ENCODE results near the gene CD27. TPM values are rescaled to one million over a fixed set of nuclear protein-coding genes. Genes with fewer than 3 reads are reported as not detected.

Gene CD27
- total and polyA plus RNA-seq, 2 of the 13 experiments (the other 11 are each of a cell fraction or from before 2014, with no cell fraction given), result 0.12 TPM; not detected in 1

DNA sequence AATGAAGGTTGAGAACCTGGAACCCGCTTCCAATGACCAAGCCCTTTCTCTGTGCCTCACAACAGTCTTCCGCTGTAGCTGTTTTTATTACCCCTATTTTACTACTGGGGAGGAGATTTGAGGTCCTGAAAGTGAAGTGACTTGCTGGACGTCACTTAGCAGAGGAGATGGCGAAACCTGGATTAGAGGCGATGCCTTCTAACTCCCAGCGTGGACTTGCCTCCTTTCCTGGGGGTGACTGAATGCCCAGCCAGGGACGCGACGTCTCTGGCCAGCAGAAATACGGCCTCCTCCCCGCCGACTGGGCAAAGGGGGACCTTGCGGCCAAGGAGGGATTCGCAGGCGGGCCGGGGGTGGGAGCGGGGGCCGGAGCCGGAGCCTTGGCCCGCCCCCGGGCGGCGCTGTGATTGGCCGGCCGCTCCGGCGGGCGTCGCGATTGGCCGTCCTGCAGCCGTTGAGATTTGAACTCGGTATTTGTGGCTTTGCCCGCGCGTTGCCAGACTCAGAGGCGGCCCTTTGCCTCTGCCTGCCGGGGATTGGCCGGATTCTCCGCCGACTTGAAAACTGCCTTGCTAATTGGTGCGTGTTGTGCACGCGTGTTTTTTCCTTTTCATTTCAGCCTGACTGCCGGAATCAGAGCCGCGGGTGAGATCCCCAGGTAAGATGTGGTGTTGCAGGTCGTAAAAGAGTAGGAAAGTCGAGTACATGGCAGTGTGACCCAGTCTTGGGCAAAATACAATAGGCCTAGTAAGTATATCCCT, 48.9 kb downstream of the CD27 start, which contains the start of gene NCAPD2 (continued):
- TF ChIP-seq ZNF34 (CRISPR knock-in tag; IDR thresholded peaks at IDR 0.05; ENCODE audit: borderline replicate concordance) (no peak), ZNF326 (CRISPR knock-in tag; IDR thresholded peaks at IDR 0.05; ENCODE audit: borderline replicate concordance) (no peak), MEF2D (CRISPR knock-in tag; IDR thresholded peaks at IDR 0.05) (no peak; the same call in 1 of the 2 replicates), ZNF816 (CRISPR knock-in tag; IDR thresholded peaks at IDR 0.05; ENCODE audit: borderline replicate concordance) (peak; percentile 14; the same call in 1 of the 2 replicates), ZNF616 (CRISPR knock-in tag; IDR thresholded peaks at IDR 0.05; ENCODE audit: low read depth) (0 out of 2 replicates have a peak, but pooled peaks have one; percentile 22), ZSCAN25 (CRISPR knock-in tag; IDR thresholded peaks at IDR 0.05) (peak; percentile 4; the same call in 1 of the 2 replicates), RCOR2 (CRISPR knock-in tag; IDR thresholded peaks at IDR 0.05) (no peak), PHF8 (CRISPR knock-in tag; IDR thresholded peaks at IDR 0.05) (peak; percentile 12; the same call in 1 of the 2 replicates), ZSCAN29 (CRISPR knock-in tag; conservative IDR thresholded peaks at IDR 0.05) (0 out of 2 replicates have a peak, but pooled peaks have one; percentile 11), NFIC (IDR thresholded peaks at IDR 0.05; ENCODE audit: low read length) (peak; percentile 31; the same call in 1 of the 2 replicates), TP53 (CRISPR knock-in tag; conservative IDR thresholded peaks at IDR 0.05) (0 out of 2 replicates have a peak, but pooled peaks have one; percentile 13), FOXK1 (CRISPR knock-in tag; IDR thresholded peaks at IDR 0.05; ENCODE audit: borderline replicate concordance, low read depth) (no peak; the same call in 1 of the 2 replicates), NFATC3 (CRISPR knock-in tag; IDR thresholded peaks at IDR 0.05) (0 out of 2 replicates have a peak, but pooled peaks have one; percentile 9), IRX3 (CRISPR knock-in tag; IDR thresholded peaks at IDR 0.05; ENCODE audit: borderline replicate concordance, low read depth) (no peak)
- TF ChIP-seq, protein P1, sequence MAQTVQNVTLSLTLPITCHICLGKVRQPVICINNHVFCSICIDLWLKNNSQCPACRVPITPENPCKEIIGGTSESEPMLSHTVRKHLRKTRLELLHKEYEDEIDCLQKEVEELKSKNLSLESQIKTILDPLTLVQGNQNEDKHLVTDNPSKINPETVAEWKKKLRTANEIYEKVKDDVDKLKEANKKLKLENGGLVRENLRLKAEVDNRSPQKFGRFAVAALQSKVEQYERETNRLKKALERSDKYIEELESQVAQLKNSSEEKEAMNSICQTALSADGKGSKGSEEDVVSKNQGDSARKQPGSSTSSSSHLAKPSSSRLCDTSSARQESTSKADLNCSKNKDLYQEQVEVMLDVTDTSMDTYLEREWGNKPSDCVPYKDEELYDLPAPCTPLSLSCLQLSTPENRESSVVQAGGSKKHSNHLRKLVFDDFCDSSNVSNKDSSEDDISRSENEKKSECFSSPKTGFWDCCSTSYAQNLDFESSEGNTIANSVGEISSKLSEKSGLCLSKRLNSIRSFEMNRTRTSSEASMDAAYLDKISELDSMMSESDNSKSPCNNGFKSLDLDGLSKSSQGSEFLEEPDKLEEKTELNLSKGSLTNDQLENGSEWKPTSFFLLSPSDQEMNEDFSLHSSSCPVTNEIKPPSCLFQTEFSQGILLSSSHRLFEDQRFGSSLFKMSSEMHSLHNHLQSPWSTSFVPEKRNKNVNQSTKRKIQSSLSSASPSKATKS (CRISPR knock-in tag; IDR thresholded peaks at IDR 0.05), result no peak
- TF ChIP-seq, protein P2, sequence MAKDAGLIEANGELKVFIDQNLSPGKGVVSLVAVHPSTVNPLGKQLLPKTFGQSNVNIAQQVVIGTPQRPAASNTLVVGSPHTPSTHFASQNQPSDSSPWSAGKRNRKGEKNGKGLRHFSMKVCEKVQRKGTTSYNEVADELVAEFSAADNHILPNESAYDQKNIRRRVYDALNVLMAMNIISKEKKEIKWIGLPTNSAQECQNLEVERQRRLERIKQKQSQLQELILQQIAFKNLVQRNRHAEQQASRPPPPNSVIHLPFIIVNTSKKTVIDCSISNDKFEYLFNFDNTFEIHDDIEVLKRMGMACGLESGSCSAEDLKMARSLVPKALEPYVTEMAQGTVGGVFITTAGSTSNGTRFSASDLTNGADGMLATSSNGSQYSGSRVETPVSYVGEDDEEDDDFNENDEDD (CRISPR knock-in tag; IDR thresholded peaks at IDR 0.05; ENCODE audit: borderline replicate concordance), result peak; percentile 95
- TF ChIP-seq, protein P3, sequence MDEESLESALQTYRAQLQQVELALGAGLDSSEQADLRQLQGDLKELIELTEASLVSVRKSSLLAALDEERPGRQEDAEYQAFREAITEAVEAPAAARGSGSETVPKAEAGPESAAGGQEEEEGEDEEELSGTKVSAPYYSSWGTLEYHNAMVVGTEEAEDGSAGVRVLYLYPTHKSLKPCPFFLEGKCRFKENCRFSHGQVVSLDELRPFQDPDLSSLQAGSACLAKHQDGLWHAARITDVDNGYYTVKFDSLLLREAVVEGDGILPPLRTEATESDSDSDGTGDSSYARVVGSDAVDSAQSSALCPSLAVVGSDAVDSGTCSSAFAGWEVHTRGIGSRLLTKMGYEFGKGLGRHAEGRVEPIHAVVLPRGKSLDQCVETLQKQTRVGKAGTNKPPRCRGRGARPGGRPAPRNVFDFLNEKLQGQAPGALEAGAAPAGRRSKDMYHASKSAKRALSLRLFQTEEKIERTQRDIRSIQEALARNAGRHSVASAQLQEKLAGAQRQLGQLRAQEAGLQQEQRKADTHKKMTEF (CRISPR knock-in tag; IDR thresholded peaks at IDR 0.05), result peak; percentile 39
- TF ChIP-seq, protein P4, sequence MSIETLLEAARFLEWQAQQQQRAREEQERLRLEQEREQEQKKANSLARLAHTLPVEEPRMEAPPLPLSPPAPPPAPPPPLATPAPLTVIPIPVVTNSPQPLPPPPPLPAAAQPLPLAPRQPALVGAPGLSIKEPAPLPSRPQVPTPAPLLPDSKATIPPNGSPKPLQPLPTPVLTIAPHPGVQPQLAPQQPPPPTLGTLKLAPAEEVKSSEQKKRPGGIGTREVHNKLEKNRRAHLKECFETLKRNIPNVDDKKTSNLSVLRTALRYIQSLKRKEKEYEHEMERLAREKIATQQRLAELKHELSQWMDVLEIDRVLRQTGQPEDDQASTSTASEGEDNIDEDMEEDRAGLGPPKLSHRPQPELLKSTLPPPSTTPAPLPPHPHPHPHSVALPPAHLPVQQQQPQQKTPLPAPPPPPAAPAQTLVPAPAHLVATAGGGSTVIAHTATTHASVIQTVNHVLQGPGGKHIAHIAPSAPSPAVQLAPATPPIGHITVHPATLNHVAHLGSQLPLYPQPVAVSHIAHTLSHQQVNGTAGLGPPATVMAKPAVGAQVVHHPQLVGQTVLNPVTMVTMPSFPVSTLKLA (IDR thresholded peaks at IDR 0.05), result peak; percentile 28
- TF ChIP-seq, protein P5, sequence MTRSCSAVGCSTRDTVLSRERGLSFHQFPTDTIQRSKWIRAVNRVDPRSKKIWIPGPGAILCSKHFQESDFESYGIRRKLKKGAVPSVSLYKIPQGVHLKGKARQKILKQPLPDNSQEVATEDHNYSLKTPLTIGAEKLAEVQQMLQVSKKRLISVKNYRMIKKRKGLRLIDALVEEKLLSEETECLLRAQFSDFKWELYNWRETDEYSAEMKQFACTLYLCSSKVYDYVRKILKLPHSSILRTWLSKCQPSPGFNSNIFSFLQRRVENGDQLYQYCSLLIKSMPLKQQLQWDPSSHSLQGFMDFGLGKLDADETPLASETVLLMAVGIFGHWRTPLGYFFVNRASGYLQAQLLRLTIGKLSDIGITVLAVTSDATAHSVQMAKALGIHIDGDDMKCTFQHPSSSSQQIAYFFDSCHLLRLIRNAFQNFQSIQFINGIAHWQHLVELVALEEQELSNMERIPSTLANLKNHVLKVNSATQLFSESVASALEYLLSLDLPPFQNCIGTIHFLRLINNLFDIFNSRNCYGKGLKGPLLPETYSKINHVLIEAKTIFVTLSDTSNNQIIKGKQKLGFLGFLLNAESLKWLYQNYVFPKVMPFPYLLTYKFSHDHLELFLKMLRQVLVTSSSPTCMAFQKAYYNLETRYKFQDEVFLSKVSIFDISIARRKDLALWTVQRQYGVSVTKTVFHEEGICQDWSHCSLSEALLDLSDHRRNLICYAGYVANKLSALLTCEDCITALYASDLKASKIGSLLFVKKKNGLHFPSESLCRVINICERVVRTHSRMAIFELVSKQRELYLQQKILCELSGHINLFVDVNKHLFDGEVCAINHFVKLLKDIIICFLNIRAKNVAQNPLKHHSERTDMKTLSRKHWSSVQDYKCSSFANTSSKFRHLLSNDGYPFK (CRISPR knock-in tag; IDR thresholded peaks at IDR 0.05; ENCODE audit: borderline replicate concordance), result no peak
